Measurements from ENCODE around the gene ZSWIM5.

GRCh38 chr1:45009956-45010854 lies 196.2 kb downstream of the ZSWIM5 start:
- TF ChIP-seq CTCF (IDR thresholded peaks at IDR 0.05): no peak
- TF ChIP-seq ATF3 (CRISPR knock-in tag; conservative IDR thresholded peaks at IDR 0.05): no peak
- no peak for TF ChIP-seq ELF4 (CRISPR knock-in tag; IDR thresholded peaks at IDR 0.05; ENCODE audit: low read depth)

Measured in WTC11 (cell line).